Activated naive CD4-positive, alpha-beta T cell treated with anti-CD3 and anti-CD28 coated beads, Interleukin-2, amount 50 U/mL, for 24 hours (primary cell): ENCODE measurements around the gene HMG20A.
A peak's percentile ranks its signal among the peaks of the same experiment; 100 is the strongest.

Source experiments
- H3K27ac Mint-ChIP-seq: one replicate; pipeline ENCODE4 v1.8.0; 2021; ENCODE audit warnings: mild to moderate bottlenecking, mixed read lengths
- H3K27me3 Mint-ChIP-seq: one replicate; pipeline ENCODE4 v1.8.0; 2021; ENCODE audit warnings: mixed read lengths
- H3K36me3 Mint-ChIP-seq: one replicate; pipeline ENCODE4 v1.8.0; 2021; ENCODE audit warnings: mixed read lengths
- H3K4me1 Mint-ChIP-seq: one replicate; pipeline ENCODE4 v1.8.0; 2021; ENCODE audit warnings: mixed read lengths
- H3K4me3 Mint-ChIP-seq: one replicate; pipeline ENCODE4 v1.8.0; 2021; ENCODE audit warnings: mild to moderate bottlenecking, mixed read lengths
- H3K9me3 Mint-ChIP-seq: one replicate; pipeline ENCODE4 v1.8.0; 2021; ENCODE audit warnings: mixed read lengths

Gene HMG20A

GRCh38 chr15:77475001-77475400, 54.3 kb downstream of the HMG20A start:
- Mint-ChIP-seq H3K27ac (no peak overlapping the region), H3K27me3 (no peaks in the 10 kb centered on the region), H3K36me3 (peaks cover 21% of the 10 kb centered on the region), H3K4me1 (no peaks in the 10 kb centered on the region), H3K9me3 (no peaks in the 10 kb centered on the region), H3K4me3 (no peak overlapping the region)

DNA sequence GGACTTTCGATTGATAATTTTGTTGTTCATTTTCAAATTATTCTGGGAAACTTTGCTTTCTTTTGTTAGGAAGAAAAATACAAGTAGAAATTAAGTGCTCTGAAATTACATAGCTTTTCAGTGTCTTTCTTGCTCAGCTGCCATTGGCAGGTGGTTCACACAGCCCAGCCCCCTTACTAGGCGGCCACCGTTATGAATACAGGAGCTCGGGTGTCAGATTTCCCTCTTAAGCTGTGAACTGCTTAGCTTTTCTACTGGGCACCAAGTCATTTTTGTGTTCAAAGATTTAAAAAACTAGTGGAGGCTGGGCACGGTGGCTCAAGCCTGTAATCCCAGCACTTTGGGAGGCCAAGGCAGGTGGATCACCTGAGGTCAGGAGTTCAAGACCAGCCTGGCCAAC, 55.2 kb downstream of the HMG20A start:
- H3K27me3 Mint-ChIP-seq, result no peaks in the 10 kb centered on the region
- no peak overlapping the region for H3K27ac Mint-ChIP-seq
- H3K36me3 Mint-ChIP-seq, result peaks cover 19% of the 10 kb centered on the region
- H3K9me3 Mint-ChIP-seq, result no peaks in the 10 kb centered on the region
- H3K4me1 Mint-ChIP-seq, result no peaks in the 10 kb centered on the region
- no peak overlapping the region for H3K4me3 Mint-ChIP-seq

DNA sequence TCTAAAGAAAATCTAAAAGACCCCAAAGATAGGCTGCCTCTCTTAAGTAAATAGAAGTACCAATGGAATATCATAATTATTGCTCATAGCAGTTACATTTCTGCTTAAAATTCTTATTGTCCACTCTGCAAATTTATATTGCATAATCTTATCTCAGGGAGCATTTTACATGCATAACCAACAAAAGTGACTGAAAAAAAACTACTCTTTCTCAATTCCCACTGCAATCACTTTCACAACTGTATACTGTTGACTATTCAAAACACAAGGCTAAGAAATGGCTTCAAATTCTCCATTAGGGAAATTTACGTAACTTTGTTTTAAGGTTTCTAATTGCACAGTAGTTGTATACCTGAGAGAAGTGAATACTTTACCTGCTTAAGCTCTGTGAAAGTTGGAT, 56.3 kb downstream of the HMG20A start:
- no peaks in the 10 kb centered on the region for H3K9me3 Mint-ChIP-seq
- no peaks in the 10 kb centered on the region for H3K4me1 Mint-ChIP-seq
- no peaks in the 10 kb centered on the region for H3K27me3 Mint-ChIP-seq
- peaks cover 14% of the 10 kb centered on the region for H3K36me3 Mint-ChIP-seq
- H3K27ac Mint-ChIP-seq, result no peak overlapping the region
- no peak overlapping the region for H3K4me3 Mint-ChIP-seq

- Mint-ChIP-seq H3K4me1 (no peaks in the 10 kb centered on the region), H3K9me3 (no peaks in the 10 kb centered on the region), H3K36me3 (peaks cover 16% of the 10 kb centered on the region), H3K27me3 (no peaks in the 10 kb centered on the region), H3K4me3 (no peak overlapping the region), H3K27ac (no peak overlapping the region)
Measured at GRCh38 chr15:77478051-77478450, 57.4 kb downstream of the HMG20A start.

DNA sequence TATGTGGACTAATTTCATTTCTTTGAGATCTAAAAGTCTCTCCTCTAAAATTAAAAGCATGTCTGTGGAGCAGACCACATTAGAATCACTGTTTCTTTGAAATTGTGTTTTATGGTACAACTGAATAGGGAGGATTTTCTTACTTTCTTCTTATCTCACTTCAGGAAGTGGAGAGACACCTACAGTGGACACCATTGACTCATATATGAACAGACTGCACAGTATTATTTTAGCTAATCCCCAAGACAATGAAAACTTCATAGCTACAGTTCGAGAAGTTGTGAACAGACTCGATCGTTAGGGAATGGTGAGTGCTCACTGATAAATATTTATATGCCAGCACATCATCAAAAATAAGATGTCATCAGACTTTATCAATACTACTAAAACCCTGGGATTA, 58.3 kb downstream of the HMG20A start:
- Mint-ChIP-seq H3K36me3 (peaks cover 12% of the 10 kb centered on the region), H3K27me3 (no peaks in the 10 kb centered on the region), H3K9me3 (no peaks in the 10 kb centered on the region), H3K27ac (no peak overlapping the region), H3K4me3 (no peak overlapping the region), H3K4me1 (no peaks in the 10 kb centered on the region)

- Mint-ChIP-seq H3K9me3 (no peaks in the 10 kb centered on the region), H3K36me3 (peaks cover 15% of the 10 kb centered on the region), H3K4me3 (no peak overlapping the region), H3K27me3 (no peaks in the 10 kb centered on the region), H3K27ac (peak overlapping the region; percentile 30), H3K4me1 (peaks cover 3% of the 10 kb centered on the region)
Measured at GRCh38 chr15:77480859-77481633, 60.4 kb downstream of the HMG20A start.

GRCh38 chr15:77481670-77482069, 61.0 kb downstream of the HMG20A start:
- no peaks in the 10 kb centered on the region for H3K9me3 Mint-ChIP-seq
- no peak overlapping the region for H3K27ac Mint-ChIP-seq
- no peaks in the 10 kb centered on the region for H3K27me3 Mint-ChIP-seq
- H3K4me1 Mint-ChIP-seq, result peaks cover 5% of the 10 kb centered on the region
- H3K4me3 Mint-ChIP-seq, result no peak overlapping the region
- H3K36me3 Mint-ChIP-seq, result peaks cover 15% of the 10 kb centered on the region

DNA sequence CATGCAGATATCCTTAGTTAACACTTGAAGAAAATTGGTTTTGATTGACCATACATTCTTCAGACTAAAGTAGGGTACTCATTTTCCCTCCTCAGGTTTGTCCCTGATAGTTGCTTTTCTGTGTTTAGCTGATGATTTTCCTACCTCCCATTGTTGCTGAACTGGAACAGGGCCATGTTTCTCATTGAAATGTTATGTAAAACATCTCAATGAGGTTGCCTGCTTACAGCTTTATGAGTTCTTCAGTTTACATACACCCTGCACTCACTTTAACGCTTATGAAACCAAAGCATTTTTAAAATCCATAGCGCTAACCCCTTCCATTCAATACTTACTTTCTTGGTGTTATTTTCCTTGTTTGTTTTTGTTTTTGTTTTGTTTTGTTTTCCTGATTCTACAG, 61.9 kb downstream of the HMG20A start:
- Mint-ChIP-seq H3K4me3 (no peak overlapping the region), H3K36me3 (peaks cover 14% of the 10 kb centered on the region), H3K4me1 (peaks cover 14% of the 10 kb centered on the region), H3K27ac (no peak overlapping the region), H3K27me3 (no peaks in the 10 kb centered on the region), H3K9me3 (no peaks in the 10 kb centered on the region)

DNA sequence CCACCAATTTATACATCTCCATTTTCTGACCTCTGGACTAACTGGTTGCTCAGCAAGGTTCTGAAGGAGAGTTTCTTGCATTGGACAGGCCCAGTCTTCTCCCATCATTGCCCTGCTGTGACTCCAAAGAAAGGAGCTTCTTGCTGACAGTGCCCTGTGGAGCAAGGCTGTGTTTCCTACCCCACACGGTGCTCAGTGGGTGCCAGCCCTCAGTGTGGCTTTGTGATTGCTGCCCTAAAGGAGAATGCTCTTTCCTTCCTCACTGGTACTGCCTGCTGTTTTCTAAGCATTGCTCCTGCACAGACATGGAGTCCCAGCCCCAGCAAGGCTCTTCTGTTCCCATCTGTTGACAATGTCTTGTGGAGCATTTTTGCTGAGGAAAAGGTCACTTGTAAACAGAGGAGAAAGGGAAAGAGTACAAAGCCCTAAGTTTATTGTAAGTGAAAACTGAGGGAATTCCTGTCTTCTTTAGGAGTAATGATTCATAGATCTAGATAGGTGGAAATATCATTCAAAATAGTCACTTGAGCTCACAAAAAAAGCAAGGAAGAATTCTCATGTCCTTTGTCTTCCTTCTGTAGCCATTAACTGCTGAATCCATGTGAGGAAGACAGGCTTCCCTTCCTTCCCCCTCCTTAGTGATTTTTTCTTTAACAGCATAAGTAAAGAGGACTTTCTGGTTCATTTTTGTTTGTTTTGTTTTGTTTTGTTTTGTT, 62.9 kb downstream of the HMG20A start:
- peak overlapping the region; percentile 14 for H3K27ac Mint-ChIP-seq
- H3K4me3 Mint-ChIP-seq, result no peak overlapping the region
- H3K36me3 Mint-ChIP-seq, result peaks cover 13% of the 10 kb centered on the region
- H3K9me3 Mint-ChIP-seq, result no peaks in the 10 kb centered on the region
- peaks cover 24% of the 10 kb centered on the region for H3K4me1 Mint-ChIP-seq
- H3K27me3 Mint-ChIP-seq, result no peaks in the 10 kb centered on the region

DNA sequence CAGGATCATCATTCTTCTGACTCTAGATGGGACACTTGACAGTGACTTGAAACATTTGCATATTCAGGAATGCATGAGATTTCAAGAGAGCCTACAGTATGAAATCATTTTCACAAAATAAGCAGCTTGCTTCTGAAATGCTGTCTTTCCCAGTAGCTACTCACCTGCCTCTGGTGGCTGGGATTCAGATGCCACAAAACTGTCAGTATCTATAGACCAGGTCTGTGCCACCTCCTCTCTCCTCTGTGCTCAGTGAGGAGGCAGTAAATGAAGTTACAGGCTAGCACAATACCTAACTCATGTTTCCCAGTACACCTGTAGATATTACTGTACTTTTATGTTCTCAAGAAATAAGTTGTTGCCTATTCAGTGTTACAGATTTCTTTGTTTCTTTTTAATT, 64.3 kb downstream of the HMG20A start:
- H3K27me3 Mint-ChIP-seq, result no peaks in the 10 kb centered on the region
- H3K36me3 Mint-ChIP-seq, result peaks cover 12% of the 10 kb centered on the region
- H3K27ac Mint-ChIP-seq, result no peak overlapping the region
- peaks cover 28% of the 10 kb centered on the region for H3K4me1 Mint-ChIP-seq
- no peaks in the 10 kb centered on the region for H3K9me3 Mint-ChIP-seq
- no peak overlapping the region for H3K4me3 Mint-ChIP-seq

DNA sequence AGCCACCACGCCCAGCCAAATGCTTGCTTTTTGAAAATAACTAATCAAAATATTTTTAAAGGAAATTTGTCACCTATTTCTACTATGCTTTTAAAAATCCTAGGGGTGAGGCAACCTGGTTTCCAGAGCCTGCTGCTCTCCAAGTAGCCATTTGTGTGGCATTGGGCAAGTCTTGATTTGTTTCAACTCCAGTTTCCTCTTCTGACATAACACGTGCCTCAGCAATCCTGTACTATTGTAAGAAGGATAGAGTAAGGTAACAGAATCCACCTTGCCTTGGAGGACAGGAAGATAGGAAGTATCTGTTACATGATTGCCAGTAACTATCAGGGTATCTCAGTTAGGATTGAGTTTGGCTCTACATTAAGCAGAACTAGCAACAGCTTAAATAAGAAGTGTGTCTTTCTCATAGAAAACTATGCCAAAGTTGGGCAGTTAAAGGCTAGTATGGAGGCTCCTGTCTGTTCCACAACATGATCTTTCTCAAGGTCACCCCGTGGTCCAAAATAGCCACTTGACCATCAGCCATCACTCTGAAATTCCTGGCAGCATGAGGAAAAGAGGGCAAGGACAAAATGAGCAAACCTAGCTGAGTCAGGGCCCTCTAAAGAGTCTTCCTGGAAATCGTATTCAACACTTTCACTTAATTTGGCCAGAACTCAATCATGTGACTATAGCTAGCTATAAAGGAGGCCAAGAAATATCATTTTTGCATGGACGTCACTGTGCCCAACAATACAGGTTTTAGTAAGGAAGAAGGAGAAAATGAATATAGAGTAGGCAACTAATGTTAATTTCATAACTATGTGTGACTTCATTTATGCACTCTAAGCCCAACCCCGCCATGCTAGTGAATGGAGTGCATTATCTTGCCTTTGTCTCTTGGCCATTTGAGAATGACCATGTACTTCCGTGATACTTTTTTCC, 66.1 kb downstream of the HMG20A start:
- no peaks in the 10 kb centered on the region for H3K27me3 Mint-ChIP-seq
- H3K4me3 Mint-ChIP-seq, result no peak overlapping the region
- H3K4me1 Mint-ChIP-seq, result peaks cover 28% of the 10 kb centered on the region
- peak overlapping the region; percentile 82 for H3K27ac Mint-ChIP-seq
- H3K9me3 Mint-ChIP-seq, result no peaks in the 10 kb centered on the region
- H3K36me3 Mint-ChIP-seq, result peaks cover 12% of the 10 kb centered on the region

DNA sequence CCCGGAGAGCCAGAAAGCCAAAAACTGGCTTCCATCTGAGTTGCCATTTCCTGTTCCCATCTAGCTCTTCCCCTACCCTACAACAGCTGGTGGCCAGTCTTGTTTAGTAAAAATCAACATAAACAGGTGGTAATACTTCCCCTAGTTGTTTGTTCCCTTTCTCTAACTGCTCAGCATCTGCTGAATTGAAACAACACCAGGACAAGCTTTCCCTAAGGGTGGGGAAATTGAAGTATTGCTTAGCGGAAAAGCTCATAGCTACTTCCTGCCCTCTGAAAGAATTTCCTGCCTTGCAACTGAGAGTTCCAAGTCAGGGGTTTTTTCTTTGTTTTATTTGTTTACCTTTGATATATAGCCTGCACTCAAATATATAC, 66.8 kb downstream of the HMG20A start:
- Mint-ChIP-seq H3K36me3 (peaks cover 12% of the 10 kb centered on the region), H3K4me3 (no peak overlapping the region), H3K27me3 (no peaks in the 10 kb centered on the region), H3K4me1 (peaks cover 32% of the 10 kb centered on the region), H3K9me3 (no peaks in the 10 kb centered on the region), H3K27ac (peak overlapping the region; percentile 82)

DNA sequence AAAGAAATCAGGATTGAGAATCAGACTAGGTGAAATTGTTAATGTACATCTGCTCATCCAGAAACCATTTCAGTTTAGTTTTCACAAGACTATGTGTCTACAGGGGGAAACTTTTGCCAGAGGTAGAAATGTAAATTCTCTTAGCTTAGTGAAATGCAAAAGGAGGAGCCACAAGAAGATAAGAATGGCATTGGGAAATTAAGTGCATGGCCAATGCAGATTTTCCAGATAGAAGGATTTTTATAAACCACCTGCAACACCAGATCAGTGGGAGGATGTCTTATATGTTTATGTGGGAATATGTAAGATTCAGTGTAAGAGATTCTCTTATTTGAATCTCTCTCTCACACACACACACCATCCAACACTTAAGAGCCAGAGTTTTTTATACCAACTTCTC, 67.2 kb downstream of the HMG20A start:
- Mint-ChIP-seq H3K27ac (no peak overlapping the region), H3K27me3 (no peaks in the 10 kb centered on the region), H3K4me1 (peaks cover 36% of the 10 kb centered on the region), H3K36me3 (peaks cover 10% of the 10 kb centered on the region), H3K4me3 (no peak overlapping the region), H3K9me3 (no peaks in the 10 kb centered on the region)

- no peak overlapping the region for H3K27ac Mint-ChIP-seq
- no peaks in the 10 kb centered on the region for H3K9me3 Mint-ChIP-seq
- H3K36me3 Mint-ChIP-seq, result peaks cover 6% of the 10 kb centered on the region
- no peak overlapping the region for H3K4me3 Mint-ChIP-seq
- H3K27me3 Mint-ChIP-seq, result no peaks in the 10 kb centered on the region
- H3K4me1 Mint-ChIP-seq, result peaks cover 49% of the 10 kb centered on the region
Measured at GRCh38 chr15:77489647-77490046, 69.0 kb downstream of the HMG20A start.

DNA sequence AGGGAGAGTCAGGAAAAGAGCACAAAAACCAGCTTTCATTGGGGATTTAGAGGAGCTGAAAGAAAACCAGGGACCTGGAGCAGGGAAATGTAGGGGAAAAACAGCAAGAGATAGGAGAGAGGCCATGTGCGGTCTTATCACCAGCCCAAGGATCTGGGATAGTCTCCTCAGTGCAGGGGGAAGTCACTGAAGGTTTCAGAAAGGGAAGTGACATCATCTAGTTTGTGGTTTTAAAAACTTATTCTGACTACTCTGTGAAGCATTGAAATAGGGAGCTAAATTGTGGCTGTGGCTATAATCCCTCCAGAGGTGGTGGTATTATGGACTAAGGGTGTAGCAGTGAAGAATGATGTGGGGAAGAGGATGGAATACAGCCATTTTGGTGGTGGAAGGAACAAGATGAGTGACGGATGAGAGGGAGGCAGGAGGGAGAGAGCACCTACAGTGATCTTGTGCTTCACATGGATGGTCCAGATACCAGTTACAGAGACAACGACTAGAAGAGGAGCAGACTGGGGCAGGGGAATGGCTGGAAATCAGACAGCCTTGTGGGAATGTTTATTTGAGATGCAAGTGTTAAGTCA, 72.7 kb downstream of the HMG20A start:
- Mint-ChIP-seq H3K27ac (no peak overlapping the region), H3K27me3 (no peaks in the 10 kb centered on the region), H3K4me1 (peaks cover 26% of the 10 kb centered on the region), H3K36me3 (no peaks in the 10 kb centered on the region), H3K4me3 (peak overlapping the region; percentile 1), H3K9me3 (no peaks in the 10 kb centered on the region)
